Epithelial cell of proximal tubule (primary cell): Measurements from ENCODE around the gene C3orf70. TPM values are rescaled to one million over a fixed set of nuclear protein-coding genes. Genes with fewer than 3 reads are reported as not detected.

ENCODE experiments used
- DNase-seq: peaks from one replicate; pipeline ENCODE4 v3.0.0-alpha.2; 2011; ENCODE audit warnings: low read depth
- H3K4me3 ChIP-seq: 2 replicates; pipeline ENCODE4 v1.5.1; 2011; ENCODE audit warnings: low read depth, mild to moderate bottlenecking, low read length
- total RNA-seq: library from RNA; depleted of rRNA; stranded (reverse); fragments of >200 nt; gene quantifications from 2 replicates; pipeline ENCODE4 v1.2.3, GENCODE V29; 2015
- TF ChIP-seq, protein P1 (sequence below): conservative IDR thresholded peaks from 2 replicates; pipeline ENCODE4 v1.5.1; 2012; ENCODE audit warnings: low read depth, mild to moderate bottlenecking, low read length

Gene C3orf70
- total RNA-seq, 1 donor from 2014 or later, result 0.63 TPM

DNA sequence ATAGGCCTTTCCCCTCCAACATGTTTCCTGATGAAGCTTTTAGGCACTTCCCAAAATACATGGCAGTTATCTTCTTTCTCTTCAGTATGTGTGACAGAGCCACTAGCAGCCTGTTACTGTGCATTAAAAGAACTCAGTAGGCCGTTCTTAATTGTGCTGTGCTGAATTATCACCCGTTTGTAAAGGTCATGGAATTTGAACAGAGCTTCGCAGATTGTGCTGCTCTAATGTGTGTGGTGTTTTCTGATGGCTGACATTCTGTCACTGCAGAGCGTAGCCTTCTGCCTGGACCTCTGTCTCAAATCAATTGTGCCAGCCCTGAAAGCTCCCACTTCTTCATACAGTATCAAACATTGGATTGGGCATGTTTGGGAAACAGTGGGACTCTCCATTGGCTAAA, 111.3 kb downstream of the C3orf70 start:
- H3K4me3 ChIP-seq, result no peak overlapping the region
- TF ChIP-seq, protein P1, sequence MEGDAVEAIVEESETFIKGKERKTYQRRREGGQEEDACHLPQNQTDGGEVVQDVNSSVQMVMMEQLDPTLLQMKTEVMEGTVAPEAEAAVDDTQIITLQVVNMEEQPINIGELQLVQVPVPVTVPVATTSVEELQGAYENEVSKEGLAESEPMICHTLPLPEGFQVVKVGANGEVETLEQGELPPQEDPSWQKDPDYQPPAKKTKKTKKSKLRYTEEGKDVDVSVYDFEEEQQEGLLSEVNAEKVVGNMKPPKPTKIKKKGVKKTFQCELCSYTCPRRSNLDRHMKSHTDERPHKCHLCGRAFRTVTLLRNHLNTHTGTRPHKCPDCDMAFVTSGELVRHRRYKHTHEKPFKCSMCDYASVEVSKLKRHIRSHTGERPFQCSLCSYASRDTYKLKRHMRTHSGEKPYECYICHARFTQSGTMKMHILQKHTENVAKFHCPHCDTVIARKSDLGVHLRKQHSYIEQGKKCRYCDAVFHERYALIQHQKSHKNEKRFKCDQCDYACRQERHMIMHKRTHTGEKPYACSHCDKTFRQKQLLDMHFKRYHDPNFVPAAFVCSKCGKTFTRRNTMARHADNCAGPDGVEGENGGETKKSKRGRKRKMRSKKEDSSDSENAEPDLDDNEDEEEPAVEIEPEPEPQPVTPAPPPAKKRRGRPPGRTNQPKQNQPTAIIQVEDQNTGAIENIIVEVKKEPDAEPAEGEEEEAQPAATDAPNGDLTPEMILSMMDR, result no peak
- no peak for DNase-seq

DNA sequence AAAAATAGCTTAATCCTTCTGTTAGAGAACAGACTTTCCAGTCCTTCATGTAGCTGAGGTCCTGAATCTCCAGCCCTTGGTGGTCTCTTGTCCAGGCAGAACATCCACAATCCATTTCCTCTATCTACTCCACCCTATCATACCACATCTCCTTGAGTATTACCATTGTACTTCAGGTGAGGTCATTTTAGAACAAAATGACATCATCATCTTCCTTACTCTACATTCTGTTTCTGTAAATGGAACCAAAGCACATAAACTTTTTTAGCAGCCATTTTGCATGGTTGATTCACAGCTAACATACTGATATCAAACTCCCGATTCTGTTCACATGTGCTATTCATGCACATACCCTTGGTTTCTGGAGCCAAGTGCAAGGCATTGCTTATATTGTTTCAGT, 112.4 kb downstream of the C3orf70 start:
- TF ChIP-seq, protein P1, result no peak
- H3K4me3 ChIP-seq, result no peak overlapping the region
- no peak for DNase-seq

DNA sequence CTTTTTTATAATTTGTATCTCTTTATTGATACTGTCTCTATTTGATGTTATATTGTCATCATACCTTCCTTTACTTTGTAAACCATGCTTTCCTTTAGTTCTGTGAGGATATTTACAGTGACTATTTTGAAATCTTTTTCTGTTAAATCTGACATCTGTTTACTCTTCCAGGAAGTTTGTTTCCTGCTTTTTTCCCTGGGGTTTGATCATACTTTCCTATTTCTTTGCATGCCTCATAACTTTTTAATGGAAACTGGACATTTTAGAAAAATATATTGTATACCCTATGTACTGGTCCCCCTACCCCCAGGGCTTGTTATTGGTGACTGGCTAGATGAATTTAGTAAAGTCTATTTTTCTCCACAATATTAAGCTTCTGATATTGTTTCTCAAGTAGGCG, 115.1 kb downstream of the C3orf70 start:
- DNase-seq, result no peak
- H3K4me3 ChIP-seq, result no peak overlapping the region
- TF ChIP-seq, protein P1, result no peak

DNA sequence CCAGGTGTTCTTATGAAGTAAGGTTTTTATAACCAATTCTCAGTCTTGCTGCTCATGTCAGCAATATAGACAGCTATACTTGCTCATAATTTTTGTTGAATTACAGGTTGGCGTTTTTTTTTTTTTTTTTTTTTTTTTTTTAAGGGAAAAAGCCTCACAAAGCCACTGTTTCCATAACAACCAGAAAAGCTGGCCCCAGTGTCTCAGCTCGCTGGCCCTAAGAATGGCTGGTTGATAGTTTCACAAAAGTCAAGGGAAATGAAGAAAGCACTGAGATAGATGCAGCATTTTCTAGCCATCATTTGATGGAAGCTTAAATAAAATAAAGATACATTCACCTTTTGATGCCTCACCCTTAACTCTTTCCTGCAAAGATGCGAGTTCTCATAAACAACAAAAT, 121.9 kb downstream of the C3orf70 start:
- no peak for DNase-seq
- TF ChIP-seq, protein P1, result no peak
- H3K4me3 ChIP-seq, result no peak overlapping the region

DNA sequence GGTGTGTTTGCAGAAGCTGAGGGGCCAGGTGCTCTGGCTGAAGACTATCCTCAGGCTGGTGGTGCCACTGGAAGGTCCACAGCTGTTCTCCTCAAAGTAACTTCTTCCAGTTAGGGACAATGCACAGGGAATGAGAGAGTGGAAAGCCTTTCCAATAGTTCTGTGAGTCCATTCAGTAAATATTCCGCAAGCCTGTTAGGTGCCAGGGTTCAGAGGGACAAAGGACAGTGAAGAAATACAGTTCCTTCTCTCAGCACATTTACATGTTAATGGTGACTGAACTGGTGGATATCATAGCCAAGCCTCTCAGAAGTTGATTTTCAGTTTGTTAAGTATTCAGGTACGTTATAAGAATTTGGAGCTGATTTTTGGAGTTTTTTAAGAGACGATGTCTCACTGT, 122.5 kb downstream of the C3orf70 start:
- DNase-seq, result no peak
- TF ChIP-seq, protein P1, result no peak
- H3K4me3 ChIP-seq, result no peak overlapping the region

DNA sequence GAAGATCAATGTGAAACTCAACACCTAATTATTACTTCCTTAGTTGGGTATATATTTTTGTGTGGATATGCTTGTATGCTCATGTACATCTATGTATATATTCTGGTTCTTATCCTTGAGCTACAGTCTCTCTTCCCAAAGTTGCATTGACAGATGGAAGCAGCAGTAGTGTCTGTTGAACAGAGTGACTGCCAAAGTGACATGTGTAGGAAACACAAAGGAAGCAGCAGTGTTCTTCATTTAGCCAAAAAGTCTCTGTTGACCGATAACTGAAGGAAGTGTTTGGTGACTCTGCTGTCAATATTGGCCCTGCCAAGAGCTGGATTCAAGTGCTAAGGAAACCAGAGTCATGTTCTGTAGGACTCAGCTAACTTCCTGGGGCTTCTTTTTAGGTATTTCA, 123.8 kb downstream of the C3orf70 start:
- no peak for DNase-seq
- H3K4me3 ChIP-seq, result no peak overlapping the region
- TF ChIP-seq, protein P1, result no peak

DNA sequence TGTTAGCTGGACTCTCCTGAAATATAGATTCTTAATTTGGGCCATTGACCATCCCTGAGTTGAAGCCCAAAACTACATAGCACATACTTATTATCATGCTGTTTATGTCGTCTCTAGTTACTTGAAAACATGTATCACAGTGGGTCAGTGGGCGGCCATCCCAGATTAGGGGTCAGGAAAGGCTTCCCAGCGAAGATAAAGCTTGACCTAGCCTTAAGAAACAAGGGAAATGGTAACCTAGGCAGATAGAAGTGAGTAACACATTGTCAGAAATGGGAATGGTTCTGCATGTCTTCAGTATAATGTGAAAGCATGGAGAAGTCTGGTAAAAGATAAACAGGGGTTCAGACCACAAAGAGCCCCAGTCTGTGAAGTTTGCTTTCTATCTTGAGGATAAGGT, 124.7 kb downstream of the C3orf70 start:
- no peak for DNase-seq
- no peak overlapping the region for H3K4me3 ChIP-seq
- TF ChIP-seq, protein P1, result no peak

Other genes starting within 250 kb of the C3orf70 start
- gene EHHADH, start 101.0 kb upstream of the C3orf70 start, total RNA-seq, result 5.5 and 9.3 TPM in 2 replicates
- gene MAP3K13, start 210.1 kb upstream of the C3orf70 start, total RNA-seq, result 14.5 and 20.0 TPM in 2 replicates